GM23338 (cell line): ENCODE data around the gene EPHA6. TPM values are rescaled to one million over a fixed set of nuclear protein-coding genes. Genes with fewer than 3 reads are reported as not detected.

ENCODE experiments used
- ATAC-seq: fragments of 200-7000 bp; cut with Tn5 transposase; 3 replicates; pipeline ENCODE4 v1.9.1; 2020
- DNase-seq: peaks from one replicate; pipeline ENCODE4 v3.0.0-alpha.2; 2015; ENCODE audit warnings: low spot score
- H2AFZ ChIP-seq: fragments of 200-600 bp; sonication (generic); 2 replicates; pipeline ENCODE4 v1.8.0; 2016; ENCODE audit warnings: antibody characterized with exemption, mild to moderate bottlenecking, moderate library complexity
- H3F3A ChIP-seq: fragments of 200-600 bp; sonication (generic); replicated peaks from 2 replicates; pipeline ENCODE4 v1.8.0; 2017; ENCODE audit warnings: antibody characterized with exemption, mixed run types, low read depth
- H3K27ac ChIP-seq: fragments of 200-600 bp; sonication (generic); 2 replicates; pipeline ENCODE4 v1.6.1; 2016; ENCODE audit warnings: low read depth
- H3K27me3 ChIP-seq: fragments of 200-600 bp; sonication (generic); 2 replicates; pipeline ENCODE4 v1.8.0; 2016; ENCODE audit warnings: mild to moderate bottlenecking, mixed run types, moderate library complexity; ENCODE audit not compliant: insufficient read depth
- H3K36me3 ChIP-seq: fragments of 200-600 bp; sonication (generic); 2 replicates; pipeline ENCODE4 v1.8.0; 2016; ENCODE audit warnings: mild to moderate bottlenecking; ENCODE audit not compliant: insufficient read depth
- H3K4me1 ChIP-seq: fragments of 200-600 bp; sonication (generic); 2 replicates; pipeline ENCODE4 v1.8.0; 2016; ENCODE audit warnings: mild to moderate bottlenecking, moderate library complexity; ENCODE audit not compliant: insufficient read depth
- H3K4me2 ChIP-seq: fragments of 200-600 bp; sonication (generic); 2 replicates; pipeline ENCODE4 v1.7.1; 2017; ENCODE audit warnings: mixed run types
- H3K4me3 ChIP-seq: fragments of 200-600 bp; sonication (generic); 2 replicates; pipeline ENCODE4 v1.6.1; 2016; ENCODE audit warnings: mixed run types
- H3K79me2 ChIP-seq: fragments of 200-600 bp; sonication (generic); replicated peaks from 2 replicates; pipeline ENCODE4 v1.8.0; 2017; ENCODE audit warnings: mild to moderate bottlenecking; ENCODE audit not compliant: insufficient read depth
- H3K9me2 ChIP-seq: fragments of 200-600 bp; sonication (generic); 2 replicates; pipeline ENCODE4 v1.8.0; 2017; ENCODE audit not compliant: insufficient read depth
- H4K20me1 ChIP-seq: fragments of 200-600 bp; sonication (generic); replicated peaks from 2 replicates; pipeline ENCODE4 v1.8.0; 2017; ENCODE audit warnings: mild to moderate bottlenecking; ENCODE audit not compliant: insufficient read depth
- H3K27ac Mint-ChIP-seq: 2 replicates; pipeline ENCODE4 v1.8.0; 2020; ENCODE audit warnings: inconsistent platforms, mild to moderate bottlenecking, moderate library complexity, mixed read lengths
- H3K27me3 Mint-ChIP-seq: 3 replicates; pipeline ENCODE4 v1.8.0; 2022; ENCODE audit warnings: low read depth, mild to moderate bottlenecking, moderate library complexity, mixed read lengths, inconsistent platforms; ENCODE audit not compliant: insufficient read depth, poor library complexity
- H3K36me3 Mint-ChIP-seq: 3 replicates; pipeline ENCODE4 v1.8.0; 2021; ENCODE audit warnings: low read depth, mild to moderate bottlenecking, inconsistent platforms, moderate library complexity, mixed read lengths
- H3K4me1 Mint-ChIP-seq: 3 replicates; pipeline ENCODE4 v1.8.0; 2020; ENCODE audit warnings: mild to moderate bottlenecking, inconsistent platforms, mixed read lengths
- H3K4me3 Mint-ChIP-seq: 3 replicates; pipeline ENCODE4 v1.8.0; 2021; ENCODE audit warnings: moderate library complexity, mild to moderate bottlenecking, inconsistent platforms, mixed read lengths
- H3K9me3 Mint-ChIP-seq: 3 replicates; pipeline ENCODE4 v1.8.0; 2020; ENCODE audit warnings: moderate library complexity, mild to moderate bottlenecking, inconsistent platforms, mixed read lengths
- CREB1 ChIP-seq: fragments of 250-450 bp; sonication (Bioruptor Pico); IDR thresholded peaks from 2 replicates; pipeline ENCODE4 v1.5.0; 2020; ENCODE audit warnings: low read depth, mild to moderate bottlenecking, moderate library complexity
- ETS1 ChIP-seq: IDR thresholded peaks from 2 replicates; pipeline ENCODE4 v1.6.1; 2016; ENCODE audit warnings: antibody characterized with exemption
- EZH2phosphoT487 ChIP-seq: fragments of 200-600 bp; sonication (generic); IDR thresholded peaks from one replicate; pipeline ENCODE4 v1.8.1; 2018; ENCODE audit warnings: antibody characterized with exemption; ENCODE audit not compliant: unreplicated experiment
- ZNF114 ChIP-seq: fragments of 250-450 bp; sonication (Bioruptor Pico); IDR thresholded peaks from 2 replicates; pipeline ENCODE4 v1.5.0; 2020; ENCODE audit warnings: mild to moderate bottlenecking, moderate library complexity
- ZNF462 ChIP-seq: fragments of 250-450 bp; sonication (Bioruptor Pico); IDR thresholded peaks from 2 replicates; pipeline ENCODE4 v1.5.0; 2020; ENCODE audit warnings: mild to moderate bottlenecking, moderate library complexity
- polyA plus RNA-seq: library from polyadenylated mRNA; unstranded; fragments of >200 nt; fragmentation: Nextera tagmentation; extraction: Ambion mirVana; gene quantifications from 2 replicates; pipeline ENCODE4 v1.2.1, GENCODE V29; 2016
- total RNA-seq: library from RNA; depleted of rRNA; stranded (reverse); fragments of >200 nt; shearing (Covaris generic); gene quantifications from 2 replicates; pipeline ENCODE4 v1.2.3, GENCODE V29; 2014

EPHA6 gene
- total and polyA plus RNA-seq, 2 experiments from 2014 or later, result 0.37 to 2.6 TPM

GRCh38 chr3:97125902-97126499, 311.6 kb downstream of the EPHA6 start (continued):
- TF ChIP-seq ZNF462 (CRISPR knock-in tag), result no peak; the same call in 1 of the 2 replicates

- peaks cover 2% of the 10 kb centered on the region for H3K27me3 Mint-ChIP-seq
- H3F3A ChIP-seq, result no peaks in the 10 kb centered on the region
- H3K9me2 ChIP-seq, result no peaks in the 10 kb centered on the region
- no peaks in the 10 kb centered on the region for H3K36me3 ChIP-seq
- H3K4me2 ChIP-seq, result no peak overlapping the region
- H3K4me3 Mint-ChIP-seq, result no peak overlapping the region
- H4K20me1 ChIP-seq, result no peaks in the 10 kb centered on the region
- H3K27ac Mint-ChIP-seq, result no peak overlapping the region; the same call in 1 of the 2 replicates
- H2AFZ ChIP-seq, result no peak overlapping the region
- H3K27ac ChIP-seq, result no peak overlapping the region
- no peak for ATAC-seq
- H3K79me2 ChIP-seq, result no peaks in the 10 kb centered on the region
- H3K4me1 ChIP-seq, result peaks cover 6% of the 10 kb centered on the region; the same call in 1 of the 2 replicates
- H3K9me3 Mint-ChIP-seq, result no peaks in the 10 kb centered on the region
- H3K36me3 Mint-ChIP-seq, result no peaks in the 10 kb centered on the region
- peaks cover 13% of the 10 kb centered on the region for H3K4me1 Mint-ChIP-seq
- DNase-seq, result no peak
- H3K27me3 ChIP-seq, result no peaks in the 10 kb centered on the region
- no peak overlapping the region for H3K4me3 ChIP-seq
- TF ChIP-seq CREB1 (CRISPR knock-in tag) (no peak), EZH2phosphoT487 (no peak), ZNF462 (CRISPR knock-in tag) (no peak), ETS1 (no peak), ZNF114 (CRISPR knock-in tag) (no peak)
Measured at GRCh38 chr3:97131476-97131875, 317.1 kb downstream of the EPHA6 start.
